ENCODE data around the gene KCNN3.

KCNN3 gene

GRCh38 chr1:154749078-154749760, 120.9 kb downstream of the KCNN3 start:
- peak; percentile 11 for DNase-seq (ENCODE audit: low read depth)

- no peak for DNase-seq (ENCODE audit: low read depth)
Observed at GRCh38 chr1:154748405-154748775, 121.7 kb downstream of the KCNN3 start.

GRCh38 chr1:154747740-154748404, 122.2 kb downstream of the KCNN3 start:
- DNase-seq (ENCODE audit: low read depth) = no peak

- DNase-seq (ENCODE audit: low read depth) = no peak
Observed at GRCh38 chr1:154747380-154747739, 122.7 kb downstream of the KCNN3 start.

DNA sequence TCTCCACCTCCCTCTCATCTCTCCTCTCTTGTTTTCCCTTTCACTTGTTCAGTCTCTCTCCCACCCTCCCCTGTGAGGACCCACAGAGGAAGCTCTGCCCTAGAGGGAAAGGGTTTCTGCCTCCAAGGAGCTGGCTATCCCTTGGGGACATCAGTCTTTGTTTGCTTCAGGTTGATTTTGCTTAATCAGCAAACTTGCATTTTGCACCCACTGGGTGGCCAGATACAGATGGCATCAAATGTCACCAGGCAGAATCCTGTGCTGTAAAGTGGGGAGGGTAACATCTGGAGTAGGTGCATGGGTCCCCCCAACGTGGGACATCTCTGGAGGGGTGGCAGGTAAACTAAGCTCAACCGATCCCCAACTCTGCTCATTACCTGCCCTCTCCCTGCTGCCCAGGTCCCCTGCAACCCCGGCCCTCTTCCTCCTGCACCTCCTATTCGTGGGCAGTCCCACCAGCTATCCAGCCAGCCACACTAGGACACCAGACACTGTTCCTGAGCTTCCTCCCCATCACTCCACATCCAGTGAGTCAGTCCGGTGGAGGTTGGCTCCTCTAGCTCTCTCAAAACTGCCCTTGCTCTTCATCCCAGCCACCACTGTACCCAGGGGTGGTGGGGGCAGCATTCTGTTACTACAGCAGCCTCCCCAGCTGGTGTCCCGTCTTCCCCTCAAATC, 123.3 kb downstream of the KCNN3 start:
- no peak for DNase-seq (ENCODE audit: low read depth)

GRCh38 chr1:154745750-154746425, 124.2 kb downstream of the KCNN3 start:
- no peak for DNase-seq (ENCODE audit: low read depth)

- no peak for DNase-seq (ENCODE audit: low read depth)
Observed at GRCh38 chr1:154745286-154745731, 124.8 kb downstream of the KCNN3 start.

- no peak for DNase-seq (ENCODE audit: low read depth)
Observed at GRCh38 chr1:154744352-154745035, 125.6 kb downstream of the KCNN3 start.

DNA sequence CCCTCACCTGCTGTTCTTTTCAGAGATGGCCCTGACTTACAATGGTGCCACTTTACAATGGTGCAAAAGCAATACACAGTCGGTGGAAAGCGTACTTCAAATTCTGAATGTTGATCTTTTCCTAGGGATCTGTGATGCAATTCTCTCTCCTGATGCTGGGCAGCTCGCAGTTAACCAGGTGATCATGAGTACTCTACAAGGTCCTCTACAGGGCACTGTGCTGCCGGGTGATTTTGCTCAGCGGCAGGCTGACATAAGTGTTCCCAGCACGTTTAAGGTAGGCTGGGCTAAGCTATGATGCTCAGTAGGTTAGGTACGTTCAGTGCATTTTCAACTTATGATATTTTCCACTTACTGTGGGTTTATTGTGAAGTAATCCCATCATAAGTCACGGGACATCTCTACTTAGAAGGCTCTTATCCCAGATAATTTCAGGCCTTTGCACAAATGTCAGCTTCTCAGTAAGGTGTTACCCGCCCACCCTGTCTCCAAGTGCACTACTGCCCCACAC, 126.5 kb downstream of the KCNN3 start:
- DNase-seq (ENCODE audit: low read depth) = no peak

- no peak for DNase-seq (ENCODE audit: low read depth)
Observed at GRCh38 chr1:154742606-154743005, 127.5 kb downstream of the KCNN3 start.

DNA sequence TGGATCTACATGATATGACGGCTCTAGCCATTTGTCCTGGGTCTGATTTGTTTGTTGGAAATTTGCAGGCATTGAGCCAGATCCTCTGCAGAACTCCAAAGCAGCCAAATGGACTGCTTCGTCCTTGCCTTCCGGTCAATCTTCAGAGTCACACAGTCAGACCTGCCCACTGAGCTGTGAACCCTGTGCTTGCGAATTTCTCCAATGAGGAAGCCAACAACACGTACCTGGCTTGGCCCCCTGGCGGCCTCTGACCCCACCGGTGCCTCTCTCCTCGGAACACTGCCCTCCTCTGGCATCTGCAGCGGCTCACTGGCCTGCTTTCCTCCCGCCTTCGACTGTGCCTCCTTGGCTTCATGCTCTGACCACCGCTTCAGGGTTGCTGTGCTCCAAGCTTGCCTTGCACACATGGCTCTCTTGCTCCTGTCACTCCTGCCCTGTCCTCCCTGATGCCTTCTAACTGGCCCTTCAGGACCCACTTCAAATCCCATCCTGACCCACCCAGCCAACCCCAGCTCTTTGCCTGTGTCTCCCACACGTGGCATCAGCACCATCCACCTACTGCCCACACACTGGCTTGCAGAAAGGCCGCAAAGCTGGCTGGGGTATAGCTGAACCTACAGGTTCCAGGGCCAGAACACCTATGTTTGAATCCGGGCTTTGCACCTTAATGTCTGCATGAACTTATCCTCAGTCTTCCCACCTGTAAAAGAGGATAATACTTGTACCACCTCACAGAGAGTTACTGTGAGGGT, 128.2 kb downstream of the KCNN3 start:
- no peak for DNase-seq (ENCODE audit: low read depth)

- DNase-seq (ENCODE audit: low read depth) = no peak
Observed at GRCh38 chr1:154741327-154741726, 128.8 kb downstream of the KCNN3 start.

DNA sequence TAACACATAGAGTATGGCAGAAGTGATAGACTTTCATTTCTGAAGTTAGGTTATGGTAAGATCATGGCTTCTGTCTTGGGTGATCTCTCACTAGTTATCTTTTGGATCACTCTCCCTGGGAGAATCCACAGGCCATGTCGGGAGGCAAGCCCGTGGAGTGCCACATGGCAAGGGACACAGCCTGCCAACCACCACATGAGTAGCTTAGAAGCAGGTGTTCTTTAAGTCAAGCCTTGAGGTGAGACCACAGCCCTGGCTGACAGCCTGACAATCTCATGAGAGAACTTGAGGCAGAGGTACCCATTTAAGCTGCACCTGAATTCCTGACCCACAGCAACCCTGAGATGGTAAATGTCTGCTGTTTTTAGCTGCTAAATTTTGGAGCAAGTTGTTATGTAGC, 130.4 kb downstream of the KCNN3 start:
- DNase-seq (ENCODE audit: low read depth) = no peak

- no peak for DNase-seq (ENCODE audit: low read depth)
Observed at GRCh38 chr1:154736841-154737240, 133.2 kb downstream of the KCNN3 start.

- DNase-seq (ENCODE audit: low read depth) = no peak
Observed at GRCh38 chr1:154735804-154736168, 134.3 kb downstream of the KCNN3 start.

DNA sequence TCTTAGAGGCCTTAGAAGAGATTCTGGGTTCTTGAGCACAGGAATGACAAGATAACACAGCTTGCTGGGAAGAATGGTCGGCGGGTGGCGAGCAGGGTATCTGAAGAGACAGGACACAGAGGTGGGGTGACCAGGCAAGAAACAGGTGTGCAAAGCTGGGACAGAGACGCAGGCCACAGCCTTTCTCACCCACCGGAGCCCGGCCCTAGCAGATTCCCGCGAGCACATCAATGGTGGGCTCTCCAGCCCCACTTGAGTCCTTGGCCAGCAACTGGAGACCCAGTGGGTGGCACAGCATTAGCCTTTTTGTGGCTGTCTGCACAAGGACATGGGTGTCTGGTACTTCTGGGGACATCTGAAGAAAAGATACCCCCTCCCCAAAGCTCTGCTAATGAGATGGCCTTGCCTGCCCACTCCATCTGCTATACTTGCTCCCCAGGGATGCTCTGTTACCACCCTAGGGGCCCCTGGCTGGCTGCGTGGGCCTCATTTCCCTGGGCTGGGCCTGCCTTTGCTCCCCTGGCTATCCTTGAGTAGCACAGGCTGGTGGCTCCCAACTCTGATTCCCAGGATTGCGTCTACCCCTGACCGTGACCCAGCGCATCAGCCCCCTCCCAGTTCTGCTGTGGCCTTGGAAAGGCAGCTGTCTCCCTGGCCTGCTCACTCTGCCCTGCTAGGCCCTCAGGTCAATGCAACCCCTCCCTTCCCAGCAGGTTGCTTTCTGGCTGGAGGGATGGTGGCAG, 134.8 kb downstream of the KCNN3 start:
- DNase-seq (ENCODE audit: low read depth) = no peak

DNA sequence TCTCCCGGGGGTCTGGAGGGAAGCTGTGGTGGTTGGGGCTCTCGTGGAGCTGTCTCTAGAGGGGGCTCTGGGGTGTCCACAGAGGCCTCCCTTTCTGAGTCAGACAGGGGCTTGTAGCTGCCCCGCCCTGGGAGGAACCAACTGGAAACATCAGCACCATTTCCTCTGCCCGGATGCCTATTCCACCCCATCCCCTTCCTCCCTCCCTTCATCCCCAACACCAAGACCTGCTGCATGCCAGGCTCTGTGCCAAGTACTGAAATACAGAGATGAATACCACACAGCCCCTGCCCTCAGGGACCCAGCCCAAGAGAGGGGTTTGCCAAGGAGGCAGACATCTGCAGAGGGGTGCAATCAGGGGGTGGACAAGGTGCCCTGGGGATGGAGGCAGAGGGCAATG, 136.5 kb downstream of the KCNN3 start:
- DNase-seq (ENCODE audit: low read depth) = no peak

DNA sequence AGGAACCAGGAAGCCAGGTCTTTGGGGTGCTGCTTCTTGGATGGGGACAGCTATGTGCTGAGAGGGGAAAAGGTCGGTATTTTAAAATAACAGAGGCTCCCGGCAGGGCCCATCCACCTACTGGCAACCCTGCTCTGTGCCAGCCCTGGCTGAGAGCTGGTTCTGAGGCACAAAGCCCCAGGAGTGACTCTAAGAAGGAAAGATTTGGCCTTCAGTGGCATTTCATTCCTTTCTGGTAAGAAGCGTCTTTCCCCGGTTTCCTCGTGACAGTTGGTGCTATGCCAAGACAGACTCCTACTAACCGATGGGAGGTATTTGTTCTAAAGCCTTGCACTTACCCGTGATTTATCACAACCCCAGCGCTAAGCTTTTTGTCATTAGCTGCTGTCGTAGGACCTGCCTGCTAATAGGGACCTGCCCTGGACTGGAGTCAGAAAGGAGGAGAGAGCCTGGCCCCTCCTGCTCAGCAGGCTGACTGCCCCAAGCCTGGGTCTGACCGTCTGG, 139.0 kb downstream of the KCNN3 start:
- no peak for DNase-seq (ENCODE audit: low read depth)

GRCh38 chr1:154730259-154730658, 139.8 kb downstream of the KCNN3 start:
- no peak for DNase-seq (ENCODE audit: low read depth)

- DNase-seq (ENCODE audit: low read depth) = no peak
Observed at GRCh38 chr1:154729577-154729976, 140.5 kb downstream of the KCNN3 start.
